NCI-H2081 (cell line): ENCODE results near the gene UBR1.
"Not testable (repeated sequence)": the region's sequence is repeated elsewhere in the genome, so short reads cannot be mapped to it uniquely, and the experiment has no call there.

Experiments used
- DNase-seq, 2 experiments: peaks; one replicate each; lab custom pipeline; 2025; lab: John Stamatoyannopoulos, UW

The UBR1 gene

GRCh38 chr15:42914728-42915497 lies 190.9 kb downstream of the UBR1 start:
- no peak for DNase-seq

- no peak for DNase-seq
These were observed 194.7 kb downstream of the UBR1 start for GRCh38 chr15:42911058-42911592.

GRCh38 chr15:42908538-42908937 lies 197.3 kb downstream of the UBR1 start:
- no peak for DNase-seq

- DNase-seq: no peak
These were observed 202.2 kb downstream of the UBR1 start for GRCh38 chr15:42903388-42904324.

- DNase-seq: not testable (repeated sequence)
These were observed 211.9 kb downstream of the UBR1 start for GRCh38 chr15:42893911-42894310.
